Measurements from ENCODE around the gene FERMT3. TPM values are rescaled to one million over a fixed set of nuclear protein-coding genes. Genes with fewer than 3 reads are reported as not detected.
A peak's percentile ranks its signal among the peaks of the same experiment; 100 is the strongest.

Gene FERMT3
- total RNA-seq, 6 donors from 2014 or later: 33.2 to 119 (median 89.3) TPM

DNA sequence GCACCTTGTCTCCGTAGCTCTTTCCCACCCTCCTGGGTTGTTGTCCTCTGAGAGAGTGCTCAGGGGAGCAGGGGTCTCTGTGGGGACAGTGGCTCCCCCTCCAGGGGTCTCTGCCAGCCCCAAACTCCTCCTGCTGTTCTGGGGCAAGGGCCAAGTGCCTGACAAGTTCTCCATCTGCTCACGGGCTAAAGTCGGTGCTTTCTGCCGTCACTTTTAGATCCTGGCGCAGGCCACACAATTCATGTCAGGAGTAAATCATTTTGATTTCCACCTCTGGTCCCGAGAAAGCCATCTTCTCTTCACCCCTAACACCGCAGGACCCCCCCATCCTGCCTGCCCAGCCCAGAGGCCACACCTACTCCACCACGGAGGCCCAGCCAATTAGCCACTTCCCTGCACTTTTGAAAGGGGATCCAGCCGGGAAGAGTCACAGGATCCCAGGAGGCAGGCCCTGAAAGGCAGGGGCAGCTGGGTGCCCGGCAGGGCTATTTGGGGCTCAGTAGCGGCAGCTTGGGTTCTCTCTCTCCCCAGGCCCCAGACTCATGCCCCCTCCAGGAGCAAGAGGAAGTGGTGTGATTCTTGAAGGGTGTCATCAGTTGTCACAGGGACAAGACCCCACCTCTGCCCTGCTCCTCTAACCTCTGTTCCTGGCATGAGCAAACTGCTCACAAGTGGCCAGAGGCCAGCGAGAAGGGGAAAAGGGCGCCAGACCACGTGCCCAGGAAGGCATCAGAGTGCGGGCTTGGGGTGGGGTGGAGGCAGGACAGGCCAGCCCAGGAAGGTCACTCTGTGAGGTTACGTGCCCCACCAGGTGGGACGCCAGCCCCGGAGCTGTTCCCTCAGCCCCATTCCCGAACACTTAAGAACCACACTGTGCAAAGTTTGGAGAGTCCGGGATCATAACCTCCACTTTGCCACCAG is 41.9 kb upstream of the FERMT3 start:
- H3K9me3 ChIP-seq: no peaks in the 10 kb centered on the region
- peak in 1 of 2 donors; percentile 17 for ATAC-seq (ENCODE audit: low FRiP score in 2 of 2)
- H3K36me3 ChIP-seq: no peaks in the 10 kb centered on the region
- peak overlapping the region in 3 of 4 donors; percentile 42 to 89 (median 83) for H3K27ac ChIP-seq
- WGBS, 2 donors: 48 to 58% methylated on average over 10 to 20 of the region's 20 CpGs
- no peaks in the 10 kb centered on the region for H3K27me3 ChIP-seq
- peak overlapping the region; percentile 7 to 93 (median 78) for H3K4me3 ChIP-seq
- DNase-seq: peak in 1 of 2 donors; percentile 64
- H3K4me1 ChIP-seq: peaks cover 14 to 26% (median 19%) of the 10 kb centered on the region in 4 donors
- TF ChIP-seq CTCF (IDR thresholded peaks at IDR 0.05) (no peak), POLR2AphosphoS5 (IDR thresholded peaks at IDR 0.05) (no peak), POLR2A (IDR thresholded peaks at IDR 0.05) (no peak), EP300 (IDR thresholded peaks at IDR 0.05) (no peak)

DNA sequence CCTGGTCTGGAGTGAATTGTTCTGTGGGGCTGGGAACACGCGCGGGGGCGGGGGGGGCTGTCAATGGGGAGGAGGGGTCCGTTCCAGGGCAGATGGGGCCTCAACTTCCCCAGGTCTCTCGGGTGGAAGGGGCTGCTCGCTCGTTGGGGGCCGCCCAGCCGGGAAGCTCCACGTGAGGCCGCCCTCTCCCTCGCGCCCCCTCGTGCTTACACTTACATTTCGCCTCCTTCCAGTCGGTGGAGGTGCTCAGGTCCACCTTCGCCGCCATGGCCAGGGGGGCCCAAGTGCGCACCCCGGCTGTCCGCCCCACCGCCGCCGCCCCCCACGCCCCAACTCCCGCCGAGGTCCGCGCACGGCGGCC is 41.1 kb upstream of the FERMT3 start:
- Histone ChIP-seq H3K4me1 (peaks cover 14 to 26% (median 19%) of the 10 kb centered on the region in 4 donors), H3K9me3 (no peaks in the 10 kb centered on the region), H3K4me3 (peak overlapping the region; percentile 65 to 93 (median 78)), H3K27me3 (no peaks in the 10 kb centered on the region), H3K36me3 (no peaks in the 10 kb centered on the region), H3K27ac (peak overlapping the region; percentile 40 to 89 (median 83))
- TF ChIP-seq EP300 (IDR thresholded peaks at IDR 0.05) (no peak), POLR2AphosphoS5 (IDR thresholded peaks at IDR 0.05) (no peak), CTCF (IDR thresholded peaks at IDR 0.05) (no peak), POLR2A (IDR thresholded peaks at IDR 0.05) (no peak)
- DNase-seq (no peak), ATAC-seq (ENCODE audit: low FRiP score in 2 of 2) (peak in 1 of 2 donors; percentile 19)
- WGBS, 2 donors: 0% methylated on average over 17 of the region's 32 CpGs; no CpG with 5 or more reads in 1 of the 2 donors

DNA sequence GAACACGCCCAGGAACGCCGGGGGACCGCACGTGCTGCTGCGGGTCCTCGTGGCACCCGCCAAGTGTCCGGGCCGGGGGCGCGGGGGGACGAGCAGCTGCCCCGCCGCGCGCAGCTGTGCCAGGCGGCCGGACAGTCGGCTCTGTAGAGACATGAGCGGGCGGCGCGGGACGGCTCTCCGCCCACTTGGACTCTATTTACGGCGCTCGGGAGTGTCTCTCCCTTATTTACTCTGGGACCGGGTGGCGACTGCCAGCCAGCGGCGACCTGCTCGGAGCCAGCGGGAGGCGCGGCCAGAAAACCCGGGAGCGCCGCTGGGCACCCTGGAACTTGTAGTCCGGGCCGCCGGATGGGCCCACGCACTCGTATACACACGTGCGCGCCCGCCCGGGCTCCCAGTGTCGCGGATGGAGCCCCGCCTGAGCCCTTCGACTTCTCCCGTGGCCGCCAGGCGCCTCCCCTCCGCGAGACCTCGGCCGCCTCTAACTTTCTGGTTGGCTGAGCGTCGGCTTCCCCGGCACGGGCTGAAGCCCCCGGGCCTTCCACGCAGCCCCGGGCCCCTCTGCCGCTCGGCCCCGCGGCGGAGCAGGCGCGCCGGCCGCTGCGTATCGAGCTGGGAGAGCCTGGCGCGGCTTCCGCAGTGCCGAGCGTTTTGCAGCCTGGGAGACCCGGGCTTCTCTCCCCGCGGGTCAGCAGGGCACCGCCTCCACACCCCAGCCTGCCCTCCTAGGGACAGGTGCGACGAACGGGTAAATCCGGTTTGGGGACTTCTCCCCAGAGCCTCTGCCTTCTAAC is 40.5 kb upstream of the FERMT3 start, which contains the start of gene MACROD1:
TSS of gene MACROD1 (minus strand) at position 272 of the 794 bp plus-strand sequence. CDS start at position 153, 119 bp downstream.
- Histone ChIP-seq H3K9me3 (no peaks in the 10 kb centered on the region), H3K4me3 (peak within 1 kb of the TSS; percentile 65 to 93 (median 78)), H3K4me1 (peaks cover 14 to 26% (median 19%) of the 10 kb centered on the region in 4 donors), H3K36me3 (no peaks in the 10 kb centered on the region), H3K27ac (peak within 1 kb of the TSS; percentile 71 to 89 (median 83)), H3K27me3 (no peaks in the 10 kb centered on the region)
- TF ChIP-seq POLR2AphosphoS5 (IDR thresholded peaks at IDR 0.05) (peak in 1 of 2 donors; percentile 50), CTCF (IDR thresholded peaks at IDR 0.05) (peak in 2 of 6 experiments; percentile 10 to 14), POLR2A (IDR thresholded peaks at IDR 0.05) (peak in 2 of 4 donors; percentile 33 to 50), EP300 (IDR thresholded peaks at IDR 0.05) (peak in 1 of 4 donors; percentile 16)
- ATAC-seq (ENCODE audit: low FRiP score in 2 of 2): peak; percentile 91 to 96
- peak; percentile 94 to 97 for DNase-seq
- WGBS, 2 donors: 2 to 3% methylated on average over 15 to 23 of the region's 92 CpGs

- no peak for ATAC-seq (ENCODE audit: low FRiP score in 2 of 2)
- Histone ChIP-seq H3K27me3 (no peaks in the 10 kb centered on the region), H3K36me3 (no peaks in the 10 kb centered on the region), H3K4me3 (no peak overlapping the region), H3K4me1 (peaks cover 6 to 14% (median 10%) of the 10 kb centered on the region in 4 donors), H3K9me3 (peaks cover 0 to 4% (median 1%) of the 10 kb centered on the region in 4 donors), H3K27ac (no peak overlapping the region)
- TF ChIP-seq POLR2AphosphoS5 (IDR thresholded peaks at IDR 0.05) (no peak), POLR2A (IDR thresholded peaks at IDR 0.05) (no peak), EP300 (IDR thresholded peaks at IDR 0.05) (no peak), CTCF (IDR thresholded peaks at IDR 0.05) (no peak)
- 86 to 90% methylated on average over 4 of the region's 4 CpGs for WGBS, 2 donors
- DNase-seq: no peak
Measured at GRCh38 chr11:64170419-64170818, 36.1 kb upstream of the FERMT3 start.
